HEK293 (cell line): ENCODE measurements around the gene RCSD1.

Source experiments
- BCL11B ChIP-seq: fragments of 450-650 bp; formaldehyde crosslinking; IDR thresholded peaks from 2 replicates; pipeline ENCODE4 v1.5.1; 2016; ENCODE audit warnings: low read depth, missing biosample characterization, missing genetic modification characterization
- GFI1B ChIP-seq: fragments of 450-650 bp; formaldehyde crosslinking; IDR thresholded peaks from 2 replicates; pipeline ENCODE4 v1.5.1; 2016; ENCODE audit warnings: missing biosample characterization, missing genetic modification characterization
- GLI4 ChIP-seq: fragments of 450-650 bp; formaldehyde crosslinking; IDR thresholded peaks from 2 replicates; pipeline ENCODE4 v1.5.1; 2016; ENCODE audit warnings: missing biosample characterization, missing genetic modification characterization
- PRDM1 ChIP-seq: fragments of 450-650 bp; formaldehyde crosslinking; IDR thresholded peaks from 2 replicates; pipeline ENCODE4; 2016; ENCODE audit warnings: missing biosample characterization, missing genetic modification characterization
- SP2 ChIP-seq: fragments of 450-650 bp; formaldehyde crosslinking; IDR thresholded peaks from 2 replicates; pipeline ENCODE4 v1.5.1; 2016; ENCODE audit warnings: missing biosample characterization, missing genetic modification characterization
- ZNF10 ChIP-seq: fragments of 450-650 bp; formaldehyde crosslinking; IDR thresholded peaks from 2 replicates; pipeline ENCODE4 v1.5.1; 2017; ENCODE audit warnings: missing biosample characterization, missing genetic modification characterization
- ZNF777 ChIP-seq: fragments of 450-650 bp; formaldehyde crosslinking; IDR thresholded peaks from 2 replicates; pipeline ENCODE4 v1.5.1; 2017; ENCODE audit warnings: missing biosample characterization, missing genetic modification characterization, borderline replicate concordance
- TF ChIP-seq, protein P1 (sequence below): fragments of 450-650 bp; formaldehyde crosslinking; IDR thresholded peaks from 2 replicates; pipeline ENCODE4 v1.5.1; 2016; ENCODE audit warnings: missing biosample characterization, missing genetic modification characterization, low read depth

DNA sequence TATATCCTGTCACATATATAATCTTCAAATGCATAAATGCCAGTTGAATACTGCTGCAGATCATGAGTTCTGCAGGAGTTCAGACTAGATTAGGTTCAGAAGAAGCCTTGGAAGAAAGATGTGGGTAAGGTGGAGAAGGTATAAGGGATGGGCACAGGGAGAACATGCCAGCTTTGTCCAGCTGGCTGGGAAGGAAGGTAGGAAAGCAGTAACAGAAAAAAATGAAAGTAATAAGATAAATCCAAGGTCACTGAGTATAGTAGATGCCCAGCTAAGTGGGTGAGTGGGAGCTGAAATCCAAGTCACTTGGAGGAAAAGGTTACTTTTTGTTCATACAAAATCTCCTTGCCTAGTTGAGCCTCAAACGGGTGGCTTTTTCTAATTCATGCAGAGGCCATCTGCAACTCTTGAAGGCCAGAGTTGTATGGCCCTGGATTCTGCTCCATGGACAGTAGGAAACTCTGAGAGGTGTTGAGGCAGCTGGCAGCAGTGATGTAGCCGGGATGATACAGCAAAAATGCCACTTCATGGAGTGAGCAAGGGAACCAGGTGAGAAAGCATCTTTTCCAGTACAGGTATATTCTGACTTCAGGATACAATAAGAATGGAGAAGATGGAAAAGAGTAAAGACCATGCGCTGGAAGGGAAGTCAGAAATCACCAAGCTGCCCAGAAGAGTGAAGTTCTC is 3.4 kb downstream of the RCSD1 start:
- no peak for TF ChIP-seq BCL11B (tag by site-specific recombination)
- TF ChIP-seq GLI4 (tag by site-specific recombination) = no peak
- TF ChIP-seq PRDM1 (tag by site-specific recombination) = no peak
- no peak for TF ChIP-seq SP2
- no peak for TF ChIP-seq GFI1B (tag by site-specific recombination)
- TF ChIP-seq, protein P1, sequence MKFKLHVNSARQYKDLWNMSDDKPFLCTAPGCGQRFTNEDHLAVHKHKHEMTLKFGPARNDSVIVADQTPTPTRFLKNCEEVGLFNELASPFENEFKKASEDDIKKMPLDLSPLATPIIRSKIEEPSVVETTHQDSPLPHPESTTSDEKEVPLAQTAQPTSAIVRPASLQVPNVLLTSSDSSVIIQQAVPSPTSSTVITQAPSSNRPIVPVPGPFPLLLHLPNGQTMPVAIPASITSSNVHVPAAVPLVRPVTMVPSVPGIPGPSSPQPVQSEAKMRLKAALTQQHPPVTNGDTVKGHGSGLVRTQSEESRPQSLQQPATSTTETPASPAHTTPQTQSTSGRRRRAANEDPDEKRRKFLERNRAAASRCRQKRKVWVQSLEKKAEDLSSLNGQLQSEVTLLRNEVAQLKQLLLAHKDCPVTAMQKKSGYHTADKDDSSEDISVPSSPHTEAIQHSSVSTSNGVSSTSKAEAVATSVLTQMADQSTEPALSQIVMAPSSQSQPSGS = no peak
- TF ChIP-seq ZNF10 (tag by site-specific recombination) = no peak
- no peak for TF ChIP-seq ZNF777 (tag by site-specific recombination)
